SK-N-MC (cell line): Measurements from ENCODE around the gene TMEM164.

Source experiments
- EZH2 ChIP-seq: fragments of 200-600 bp; sonication (generic); IDR thresholded peaks from one replicate; pipeline ENCODE4 v1.6.1; 2017; ENCODE audit warnings: antibody characterized with exemption
- FOXP2 ChIP-seq: optimal IDR thresholded peaks from 2 replicates; pipeline ENCODE3; 2011; ENCODE audit warnings: mild to moderate bottlenecking, moderate library complexity; ENCODE audit not compliant: insufficient read depth; ENCODE audit errors: extremely low read length, control extremely low read depth
- POLR2AphosphoS5 ChIP-seq: IDR thresholded peaks from 2 replicates; pipeline ENCODE4 v1.6.1; 2012; ENCODE audit warnings: mild to moderate bottlenecking, low read depth, low read length, borderline replicate concordance

DNA sequence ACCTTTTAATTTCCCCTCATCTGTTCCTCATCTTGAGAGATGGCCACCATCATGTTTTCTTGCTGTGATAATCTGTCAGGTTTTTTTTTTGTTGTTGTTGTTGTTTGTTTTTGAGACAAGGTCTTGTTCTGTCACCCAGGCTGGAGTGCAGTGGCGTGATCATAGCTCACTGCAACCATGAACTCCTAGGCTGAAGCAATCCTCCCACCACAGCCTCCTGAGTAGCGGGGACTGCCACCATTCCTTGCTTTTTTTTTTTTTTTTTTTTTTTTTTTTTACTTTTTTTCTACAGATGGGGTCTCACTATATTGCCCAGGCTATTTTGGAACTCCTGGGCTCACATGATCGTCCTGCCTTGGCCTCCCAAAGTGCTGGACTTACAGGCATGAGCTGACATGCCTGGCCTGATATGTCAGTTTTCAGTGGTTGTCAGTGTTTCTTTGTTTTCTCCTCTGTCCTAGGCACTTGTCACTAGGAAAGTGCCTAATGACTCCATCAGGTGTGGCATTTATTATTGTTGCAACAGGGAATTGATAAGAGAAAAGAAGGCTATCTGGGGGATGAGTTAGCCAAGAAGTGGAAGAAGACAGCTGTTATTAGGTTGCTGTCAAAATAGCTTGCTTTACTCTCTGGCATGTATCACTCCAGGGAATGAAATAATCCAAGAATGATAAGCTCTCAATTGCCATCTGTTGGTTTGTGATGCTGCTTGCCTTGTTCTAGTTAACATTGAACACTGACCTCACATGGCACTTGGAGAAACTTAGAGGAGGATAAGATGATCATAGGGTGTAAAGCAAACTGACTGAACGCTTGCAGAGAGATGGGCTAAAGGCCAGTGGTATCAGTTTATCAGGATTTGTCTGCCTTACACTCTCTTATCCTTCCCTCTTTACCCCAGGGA, 41.7 kb downstream of the TMEM164 start:
- no peak for TF ChIP-seq POLR2AphosphoS5
- TF ChIP-seq EZH2, result no peak
- no peak for TF ChIP-seq FOXP2
